ENCODE measurements around the gene MRPS23.

MRPS23 gene

DNA sequence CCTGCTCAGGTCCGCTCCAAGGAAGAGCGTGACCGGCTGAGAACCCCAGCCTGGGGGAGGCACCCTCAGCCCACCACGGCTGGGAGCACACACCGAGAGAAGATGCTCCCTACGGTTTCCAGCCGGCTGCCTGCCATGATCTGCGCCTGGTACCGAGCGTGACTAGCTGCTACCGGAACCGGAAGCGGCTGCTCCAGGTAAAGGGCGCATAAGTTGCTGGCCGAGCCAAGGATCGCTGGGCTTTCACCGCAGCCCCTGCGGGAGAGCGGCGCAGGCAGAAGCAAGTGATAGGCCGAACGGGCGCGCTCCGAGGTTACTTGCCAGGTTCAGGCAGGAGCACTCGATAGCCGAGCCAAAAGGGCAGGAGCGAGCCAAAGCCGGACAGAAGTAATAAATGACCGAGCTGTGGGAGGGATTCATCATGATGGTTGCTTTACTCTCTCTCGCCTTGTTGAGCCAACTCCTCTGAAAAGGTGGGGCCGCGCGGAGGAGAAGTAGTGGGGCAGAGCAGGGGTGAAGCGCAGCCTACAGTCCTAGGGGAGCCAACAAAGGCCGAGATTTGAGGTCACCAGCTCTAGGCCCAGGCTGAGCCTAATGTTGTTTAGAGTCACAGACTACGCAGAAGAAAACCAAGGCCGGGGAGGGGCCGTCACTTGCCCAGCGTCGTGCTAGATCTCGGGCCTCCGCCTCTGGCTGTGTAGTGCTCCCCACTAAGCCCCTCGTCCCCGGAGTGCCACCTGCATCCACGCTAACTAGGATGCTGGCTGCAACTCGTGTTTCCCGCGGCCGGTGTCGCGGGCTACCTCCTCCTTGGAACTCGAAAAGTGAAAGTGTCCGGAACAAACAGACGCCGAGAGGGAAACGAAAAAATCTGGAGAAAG lies at the start of gene MRPS23:
Gene MRPS23, minus strand, starts transcription at position 171 of the 881 bp plus-strand sequence. Its CDS starts 34 bp downstream, at position 137.
- DNase-seq (ENCODE audit: low read depth in 2 of 2) = peak; percentile 93 to 95

GRCh38 chr17:57899391-57899790 lies 49.5 kb upstream of the MRPS23 start:
- DNase-seq (ENCODE audit: low read depth in 2 of 2) = no peak

DNA sequence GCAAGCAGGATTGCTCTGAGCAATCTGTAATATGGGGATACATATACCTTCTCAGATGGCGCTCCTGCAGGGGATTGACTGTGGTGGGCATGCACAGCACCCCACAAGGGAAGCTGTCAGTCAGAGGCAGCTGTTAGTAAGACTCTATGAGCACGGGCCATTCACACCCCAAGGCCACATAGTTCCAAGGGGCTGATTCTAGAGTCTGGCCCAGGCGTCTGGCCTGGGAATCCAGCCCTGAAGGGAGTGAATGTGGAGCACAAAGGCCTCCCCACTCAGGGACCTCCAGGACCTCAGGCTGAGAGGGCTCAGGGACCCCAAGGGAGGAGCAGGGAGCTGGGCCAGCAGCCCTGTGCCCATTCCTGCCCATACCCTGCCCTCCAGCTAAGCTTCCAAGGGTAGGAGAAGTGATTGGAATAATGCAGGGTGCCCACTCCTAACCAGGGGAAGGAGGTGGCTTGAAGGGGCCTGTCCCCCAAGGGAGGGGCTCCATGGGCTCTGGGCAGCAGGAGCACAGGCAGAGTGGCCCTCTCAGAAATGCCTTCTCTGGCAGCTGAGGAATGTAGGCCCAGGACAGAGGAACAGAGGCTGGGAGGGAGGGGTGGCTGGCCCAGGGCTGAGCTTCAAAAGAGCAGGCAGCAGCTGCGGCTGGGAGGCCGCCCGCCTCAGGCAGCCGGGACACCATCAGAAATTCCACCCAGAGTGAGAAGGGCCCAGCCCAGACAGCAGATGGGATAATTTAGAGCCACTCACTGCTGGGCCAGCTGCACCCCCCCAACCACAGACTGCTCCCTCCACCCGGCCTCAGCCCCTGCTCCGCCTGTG lies 48.9 kb upstream of the MRPS23 start:
- no peak for DNase-seq (ENCODE audit: low read depth in 2 of 2)

DNA sequence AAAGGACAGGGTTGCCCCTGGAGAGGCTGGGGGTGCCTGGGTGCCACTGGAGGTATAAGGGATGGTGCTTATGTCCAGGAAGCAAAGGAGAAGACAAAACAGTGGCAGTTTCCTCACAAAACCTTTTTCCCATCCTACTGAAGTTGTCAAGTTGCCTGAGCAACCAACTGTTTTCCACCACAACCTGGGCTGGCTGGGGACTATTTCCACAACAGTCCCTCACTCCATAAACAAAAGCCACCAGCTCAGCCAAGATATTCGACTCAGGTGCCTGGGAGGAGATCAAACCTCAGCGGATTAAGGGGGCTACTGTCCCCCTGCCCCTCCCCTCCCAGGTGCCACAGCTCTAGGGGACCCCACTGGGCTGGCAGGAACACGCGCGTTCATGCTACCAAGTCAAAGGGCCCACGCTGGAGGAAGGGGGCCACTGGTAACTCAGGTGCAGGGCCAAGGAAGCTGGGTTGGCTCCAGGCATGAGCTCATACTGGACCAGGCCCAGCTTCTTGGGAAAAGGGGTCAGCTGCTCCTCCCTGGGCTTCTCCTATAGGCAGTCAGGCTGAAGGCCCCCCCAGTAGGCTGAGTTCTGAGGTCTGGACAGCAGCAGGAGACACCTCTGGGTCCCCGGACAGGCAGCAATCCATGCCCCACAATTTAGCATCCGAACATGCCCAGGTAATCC lies 45.7 kb upstream of the MRPS23 start:
- no peak for DNase-seq (ENCODE audit: low read depth in 2 of 2)

GRCh38 chr17:57894848-57895247 lies 45.0 kb upstream of the MRPS23 start:
- no peak for DNase-seq (ENCODE audit: low read depth in 2 of 2)

DNA sequence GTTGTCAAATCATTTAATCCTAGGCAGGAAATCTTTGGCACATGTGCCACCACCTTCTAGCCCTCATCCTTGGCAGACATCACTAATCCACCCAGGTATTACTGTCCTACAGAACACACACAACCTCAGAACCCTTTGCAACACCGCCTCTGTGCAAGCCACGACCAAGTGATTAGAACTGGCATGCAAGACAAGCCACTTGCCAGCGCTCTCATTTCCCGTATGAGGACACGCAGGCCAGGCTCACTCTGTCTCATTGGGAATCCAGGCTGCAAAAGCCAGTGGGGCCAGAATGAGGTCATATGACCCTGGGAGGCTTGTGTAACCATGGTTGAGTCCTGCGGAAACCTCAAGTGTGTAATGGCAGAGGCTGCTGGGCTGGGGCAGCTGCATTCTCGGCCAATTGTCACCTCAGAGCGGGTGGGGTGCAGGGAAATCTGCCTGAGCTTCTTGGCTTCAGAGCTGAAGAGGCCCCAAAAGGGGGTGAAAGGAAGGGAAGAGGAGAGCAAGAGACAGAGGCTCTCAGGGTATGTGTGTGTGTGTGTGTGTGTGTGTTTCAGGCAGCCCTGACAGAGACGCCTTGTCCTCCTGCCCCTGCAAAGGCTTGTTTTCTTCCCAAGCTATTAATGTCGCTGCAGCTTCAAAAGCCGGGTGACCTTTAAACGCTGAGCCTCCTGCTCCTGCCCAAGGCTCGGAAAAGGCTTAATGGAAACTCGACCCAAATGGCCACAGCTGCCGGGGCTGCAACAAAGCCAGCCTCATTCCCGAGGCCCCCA lies 43.2 kb upstream of the MRPS23 start:
- no peak for DNase-seq (ENCODE audit: low read depth in 2 of 2)

- DNase-seq (ENCODE audit: low read depth in 2 of 2) = peak; percentile 58 to 59
These were observed 42.4 kb upstream of the MRPS23 start for GRCh38 chr17:57892146-57892819.

DNA sequence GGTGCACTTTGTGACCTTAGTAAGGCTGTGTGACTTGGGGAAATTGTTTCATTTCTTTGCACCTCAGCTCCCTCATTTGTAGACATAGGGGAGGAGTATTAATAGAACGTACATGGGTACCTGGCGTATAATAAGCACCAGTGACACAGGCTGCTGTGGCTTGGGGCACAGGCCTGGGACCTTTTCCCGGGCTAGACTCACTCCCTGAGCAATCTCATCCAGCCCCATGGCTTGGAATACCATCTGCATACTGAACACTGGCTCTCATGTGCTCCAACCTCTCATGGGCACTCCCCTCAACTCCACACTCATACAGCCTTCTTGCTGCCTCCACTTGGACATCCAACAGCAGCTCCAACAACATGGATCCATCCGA lies 41.0 kb upstream of the MRPS23 start:
- DNase-seq (ENCODE audit: low read depth in 2 of 2) = no peak

GRCh38 chr17:57889892-57890856 lies 40.3 kb upstream of the MRPS23 start:
- DNase-seq (ENCODE audit: low read depth in 2 of 2) = no peak

GRCh38 chr17:57889252-57889651 lies 39.4 kb upstream of the MRPS23 start:
- no peak for DNase-seq (ENCODE audit: low read depth in 2 of 2)

GRCh38 chr17:57888311-57889216 lies 38.7 kb upstream of the MRPS23 start:
- no peak for DNase-seq (ENCODE audit: low read depth in 2 of 2)

GRCh38 chr17:57887161-57887560 lies 37.3 kb upstream of the MRPS23 start:
- DNase-seq (ENCODE audit: low read depth in 2 of 2) = no peak

GRCh38 chr17:57886020-57886419 lies 36.2 kb upstream of the MRPS23 start:
- DNase-seq (ENCODE audit: low read depth in 2 of 2) = no peak

GRCh38 chr17:57885148-57885915 lies 35.5 kb upstream of the MRPS23 start:
- no peak for DNase-seq (ENCODE audit: low read depth in 2 of 2)

GRCh38 chr17:57881783-57882351 lies 32.0 kb upstream of the MRPS23 start:
- no peak for DNase-seq (ENCODE audit: low read depth in 2 of 2)

DNA sequence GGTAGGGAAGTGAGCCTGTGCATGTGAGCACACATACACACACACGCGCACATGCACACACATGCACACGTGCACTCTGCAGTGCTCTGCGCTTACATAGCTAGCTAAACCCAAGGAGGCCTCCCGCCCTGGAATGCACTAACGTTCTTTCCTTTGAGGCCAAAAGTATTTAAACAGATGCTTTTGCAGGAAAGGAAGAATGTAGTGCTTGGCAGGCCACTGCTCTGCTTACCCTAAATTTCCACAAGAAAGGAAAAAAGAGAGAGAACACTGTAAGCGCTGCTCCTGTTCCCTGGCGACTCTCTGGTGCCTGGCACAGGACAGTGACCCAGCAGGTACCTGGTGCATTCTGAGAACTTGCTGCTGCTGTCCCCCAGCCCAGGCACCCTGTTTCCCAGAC lies 31.3 kb upstream of the MRPS23 start:
- DNase-seq (ENCODE audit: low read depth in 2 of 2) = no peak

DNA sequence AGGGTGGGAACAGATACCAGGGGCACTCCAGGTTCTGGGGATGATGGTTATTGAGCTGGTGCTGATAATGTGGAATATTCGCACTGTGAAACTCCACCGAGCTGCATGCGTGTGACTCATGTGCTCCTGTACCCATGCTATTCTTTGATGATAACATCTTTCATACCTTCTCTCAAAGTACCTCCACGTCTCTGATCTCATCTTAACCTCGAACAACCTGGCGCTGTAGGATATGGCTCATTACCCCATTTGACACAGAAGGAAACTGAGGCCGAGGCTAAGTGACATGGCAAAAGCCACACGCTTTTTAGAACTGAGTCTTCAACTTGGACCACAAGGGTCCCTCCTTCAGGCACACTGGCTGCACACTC lies 30.2 kb upstream of the MRPS23 start:
- DNase-seq (ENCODE audit: low read depth in 2 of 2) = no peak

Measured in stimulated activated CD8-positive, alpha-beta memory T cell treated with anti-CD3 and anti-CD28 coated beads, Interleukin-7, amount 100 ng/mL, for 4 hours (primary cell).